Measurements from ENCODE around the gene TMEM272. TPM values are rescaled to one million over a fixed set of nuclear protein-coding genes. Genes with fewer than 3 reads are reported as not detected.

The TMEM272 gene
- total and polyA plus RNA-seq, 2 of the 4 experiments (the other 2 are of a cell fraction): not detected

DNA sequence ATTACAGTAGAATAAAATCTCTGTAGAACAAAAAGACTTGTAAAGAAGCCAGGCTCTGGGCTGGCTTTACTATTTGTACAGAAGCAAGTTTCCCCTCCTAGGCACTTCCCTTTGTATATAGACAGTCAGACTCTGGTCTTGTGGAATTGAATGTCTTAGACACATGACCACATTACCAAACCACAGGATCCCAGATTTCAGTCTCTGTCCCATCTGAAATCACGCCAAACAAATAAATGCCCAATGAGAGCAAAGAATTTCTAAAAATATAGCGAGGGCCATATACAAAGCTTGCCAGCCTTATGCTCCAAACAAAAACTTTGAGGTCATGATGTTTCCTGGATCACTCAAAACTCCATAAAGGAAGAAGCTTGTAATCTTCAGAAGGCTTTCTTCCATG is 40.7 kb upstream of the TMEM272 start:
- no peak overlapping the region for H2BK15ac ChIP-seq (ENCODE audit: low read depth, low read length)
- H2AK5ac ChIP-seq (ENCODE audit: low read depth, low read length): no peak overlapping the region
- no peak overlapping the region for H2BK20ac ChIP-seq (ENCODE audit: low read depth, low read length)
- H2AFZ ChIP-seq (replicated peaks; ENCODE audit: low read length, poor library complexity): no peak overlapping the region
- H4K91ac ChIP-seq (ENCODE audit: insufficient read depth, low read depth, low read length): no peak overlapping the region
- no peak overlapping the region for H3K14ac ChIP-seq (replicated peaks; ENCODE audit: low read depth, low read length)
- WGBS, 2 experiments (ENCODE audit: extremely low coverage in 2 of 2, insufficient read length in 1 of 2): no CpG with 5 or more reads among the region's 2 CpGs
- no peaks in the 10 kb centered on the region for H3K9me1 ChIP-seq (ENCODE audit: insufficient read depth, low read length)
- no peak overlapping the region for H3K56ac ChIP-seq (ENCODE audit: extremely low read depth, insufficient read depth, low read length)
- H3K23ac ChIP-seq (ENCODE audit: low read depth, low read length): no peak overlapping the region
- TF ChIP-seq NFE2L2 (IDR thresholded peaks at IDR 0.05; ENCODE audit: low read depth, low read length) (no peak), MAFK (IDR thresholded peaks at IDR 0.05; ENCODE audit: low read depth, low read length) (no peak), RCOR1 (IDR thresholded peaks at IDR 0.05; ENCODE audit: insufficient replicate concordance, low read length) (no peak), BHLHE40 (IDR thresholded peaks at IDR 0.05; ENCODE audit: low read depth, low read length) (no peak), SMC3 (IDR thresholded peaks at IDR 0.05; ENCODE audit: low read depth, low read length) (no peak), FOS (IDR thresholded peaks at IDR 0.05; ENCODE audit: low read depth, low read length) (no peak), CEBPB (IDR thresholded peaks at IDR 0.05; ENCODE audit: low read depth, low read length) (no peak), MAZ (IDR thresholded peaks at IDR 0.05; ENCODE audit: borderline replicate concordance, low read depth, low read length) (no peak), MXI1 (IDR thresholded peaks at IDR 0.05; ENCODE audit: borderline replicate concordance, low read depth, low read length) (no peak)
- H3K27ac ChIP-seq (ENCODE audit: insufficient read depth, low read length): no peak overlapping the region
- H3K4me3 ChIP-seq (ENCODE audit: insufficient read depth, low read depth, low read length): no peak overlapping the region
- H3K27me3 ChIP-seq (ENCODE audit: control insufficient read depth, insufficient read depth, low read length): peaks cover 12% of the 10 kb centered on the region
- no peak overlapping the region for H2BK5ac ChIP-seq (ENCODE audit: low read depth, low read length, poor library complexity, severe bottlenecking)
- H4K20me1 ChIP-seq (ENCODE audit: insufficient read depth, low read length): no peaks in the 10 kb centered on the region
- no peak overlapping the region for H2BK120ac ChIP-seq (ENCODE audit: low read depth, low read length)
- no peaks in the 10 kb centered on the region for H3K36me3 ChIP-seq (ENCODE audit: control insufficient read depth, insufficient read depth, low read length)
- POLR2A ChIA-PET (ENCODE audit: unreplicated experiment): no interaction called here
- no peak overlapping the region for H3K9ac ChIP-seq (ENCODE audit: low read depth, low read length)
- H3K9me3 ChIP-seq (ENCODE audit: control insufficient read depth, insufficient read depth, low read length): no peaks in the 10 kb centered on the region; the same call in 1 of the 2 replicates
- H4K5ac ChIP-seq (ENCODE audit: low read depth, low read length): no peak overlapping the region
- no peak for DNase-seq
- no peak overlapping the region for H3K4ac ChIP-seq (ENCODE audit: low read depth, low read length)
- no peak overlapping the region for H3K18ac ChIP-seq (ENCODE audit: low read depth, low read length)
- H2AK9ac ChIP-seq (replicated peaks; ENCODE audit: low read depth, low read length, poor library complexity): no peak overlapping the region
- no peak overlapping the region for H4K8ac ChIP-seq (ENCODE audit: low read depth in 2 of 2, low read length in 2 of 2)
- H3K4me1 ChIP-seq (ENCODE audit: control insufficient read depth, insufficient read depth, low read length): no peaks in the 10 kb centered on the region
- dilution Hi-C loops (cut with HindIII; ENCODE audit: low sequenced_read_pairs, unreplicated experiment): no loop called here
- no peak for ATAC-seq (ENCODE audit: low read depth)
- in situ Hi-C loops (cut with MboI; ENCODE audit: low sequenced_read_pairs): no loop called here
- intact Hi-C loops (cut with micrococcal nuclease): no loop called here
- no TSS peak for BruUV-seq (replicated peaks)
- CTCF ChIA-PET: interaction anchor here (1.2 kb wide), 1 partner anchor 242 kb away, joined by 4 read pairs; no protein-coding TSS in a partner anchor
- H3K79me1 ChIP-seq (ENCODE audit: low read depth in 1 of 2, low read length in 2 of 2): no peaks in the 10 kb centered on the region
- no peak overlapping the region for H3K4me2 ChIP-seq (ENCODE audit: low read depth, low read length)
